CD4-positive, alpha-beta T cell treated with Interleukin-2 at 100 ng/mL for 4 hours (primary cell): ENCODE results near the gene PRR29.
"Not testable (repeated sequence)": the region's sequence is repeated elsewhere in the genome, so short reads cannot be mapped to it uniquely, and the experiment has no call there.

Source experiments
- DNase-seq: peaks from one replicate; pipeline ENCODE4 v3.0.0-alpha.2; 2020; ENCODE audit warnings: low spot score

The PRR29 gene

DNA sequence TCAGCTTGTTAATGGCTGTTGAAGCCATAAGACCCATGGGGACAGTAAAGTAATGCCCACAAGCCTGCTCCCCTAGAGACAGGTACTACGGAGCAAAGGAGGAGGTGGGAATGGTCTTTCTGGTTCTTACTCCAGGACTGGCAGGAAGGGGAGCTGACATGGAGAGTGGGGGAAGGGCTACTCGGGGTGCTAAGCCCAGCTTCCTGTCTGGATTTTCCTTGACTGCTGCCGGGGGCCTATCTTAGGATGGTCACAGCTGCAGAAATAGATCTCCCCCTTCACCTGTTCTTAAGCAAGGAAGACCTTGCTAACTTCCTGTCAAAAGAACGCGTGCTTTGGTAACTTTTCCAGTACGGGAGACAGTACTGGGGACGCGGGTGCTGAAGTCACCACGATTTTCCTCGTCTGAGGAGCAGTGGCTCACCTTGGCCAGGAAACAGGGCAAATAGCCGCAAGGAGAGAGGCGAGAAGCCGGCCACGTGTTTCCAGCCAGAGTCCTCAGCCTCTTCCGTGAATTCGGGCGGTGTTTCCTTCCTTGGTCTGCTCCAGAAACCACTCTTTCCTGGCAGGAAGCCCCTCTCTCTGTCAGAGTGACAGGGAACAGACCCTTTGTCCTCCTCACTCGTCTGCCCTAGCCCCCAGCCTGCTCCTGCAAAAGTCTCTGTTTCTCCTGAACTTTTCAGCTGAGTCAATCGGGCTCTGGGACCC is 656 bp upstream of the PRR29 start:
- DNase-seq = no peak

DNA sequence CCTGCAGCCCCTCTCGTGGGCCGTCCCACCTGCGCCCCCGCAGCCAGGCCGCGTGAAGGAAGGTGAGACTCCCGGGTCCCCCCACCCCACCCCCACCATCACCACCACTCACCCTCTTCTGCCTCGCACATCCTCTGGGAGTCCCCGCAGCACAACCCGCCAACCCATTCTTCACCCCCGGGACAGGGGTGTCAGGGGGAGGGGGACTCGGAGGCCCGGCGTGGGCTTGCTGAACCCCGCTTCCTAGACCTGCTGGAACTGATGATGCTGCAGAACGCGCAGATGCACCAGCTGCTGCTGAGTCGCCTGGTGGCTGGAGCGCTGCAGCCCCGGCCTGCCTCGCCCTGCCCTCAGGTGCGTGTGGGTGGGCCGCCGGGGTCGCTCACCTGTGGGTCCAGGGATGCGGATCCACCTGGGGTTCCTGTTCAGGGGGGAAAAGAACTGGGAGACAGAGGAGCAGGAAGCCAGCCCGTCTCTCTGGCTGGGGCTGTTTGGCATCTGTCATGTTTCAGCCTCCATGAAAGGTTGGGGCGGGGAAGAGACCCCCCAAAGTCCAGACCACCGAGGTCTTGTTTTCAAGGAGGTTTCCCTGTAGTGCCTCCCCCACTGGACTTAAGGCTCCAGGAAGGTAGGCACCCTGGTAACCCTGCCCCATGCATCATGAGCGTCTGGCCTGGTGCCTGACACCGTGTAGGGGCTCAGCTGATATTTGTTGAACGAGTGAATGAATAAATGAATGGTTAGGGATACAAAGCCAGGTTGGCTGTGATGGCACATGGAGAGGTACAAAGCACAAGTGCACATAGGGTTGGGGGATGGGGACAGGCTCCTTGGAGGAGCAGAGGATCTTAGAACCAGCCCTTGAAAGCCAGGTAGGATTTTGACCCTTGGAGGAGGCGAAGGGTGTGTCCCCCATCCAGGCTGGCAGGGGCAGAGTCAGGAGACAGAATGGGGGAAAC is 849 bp downstream of the PRR29 start:
- DNase-seq = peak; percentile 34

DNA sequence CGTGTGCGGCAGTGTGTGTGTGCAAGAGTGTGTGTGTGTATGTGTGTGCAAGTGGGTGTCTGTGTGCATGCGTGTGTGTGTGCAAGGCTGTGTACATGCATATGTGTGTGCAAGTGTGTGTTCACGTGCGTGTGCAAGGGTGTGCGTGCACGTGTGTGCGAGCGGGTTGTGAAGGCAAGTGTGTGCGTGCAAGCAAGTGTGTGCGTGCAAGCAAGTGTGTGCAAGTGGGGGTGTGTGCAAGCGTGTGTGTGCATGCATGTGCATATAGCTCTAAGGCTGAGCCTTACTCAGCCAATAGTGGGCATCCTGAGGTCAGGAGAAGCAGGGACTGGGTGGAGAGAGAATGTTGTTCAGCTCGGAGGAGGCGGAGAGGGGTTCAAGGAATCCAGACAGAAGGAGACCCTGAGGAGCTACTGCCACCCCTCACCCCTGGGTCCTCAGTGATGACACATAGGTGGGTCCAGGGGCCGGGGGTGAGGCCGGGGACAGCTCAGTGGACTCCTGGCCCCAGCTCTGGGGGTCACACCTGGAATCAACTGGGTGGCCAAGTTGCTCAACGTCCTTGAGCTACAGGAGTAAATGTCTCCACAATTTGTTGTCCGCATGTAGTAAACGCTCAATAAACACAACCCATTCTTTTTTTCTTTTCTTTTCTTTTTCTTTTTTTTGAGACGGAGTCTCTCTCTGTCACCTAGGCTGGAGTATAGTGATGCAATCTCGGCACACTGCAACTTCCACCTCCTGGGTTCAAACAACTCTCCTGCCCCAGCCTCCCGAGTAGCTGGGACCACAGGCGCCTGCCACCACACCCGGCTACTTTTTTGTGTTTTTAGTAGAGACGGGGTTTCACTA is 1.8 kb downstream of the PRR29 start:
- DNase-seq = no peak

DNA sequence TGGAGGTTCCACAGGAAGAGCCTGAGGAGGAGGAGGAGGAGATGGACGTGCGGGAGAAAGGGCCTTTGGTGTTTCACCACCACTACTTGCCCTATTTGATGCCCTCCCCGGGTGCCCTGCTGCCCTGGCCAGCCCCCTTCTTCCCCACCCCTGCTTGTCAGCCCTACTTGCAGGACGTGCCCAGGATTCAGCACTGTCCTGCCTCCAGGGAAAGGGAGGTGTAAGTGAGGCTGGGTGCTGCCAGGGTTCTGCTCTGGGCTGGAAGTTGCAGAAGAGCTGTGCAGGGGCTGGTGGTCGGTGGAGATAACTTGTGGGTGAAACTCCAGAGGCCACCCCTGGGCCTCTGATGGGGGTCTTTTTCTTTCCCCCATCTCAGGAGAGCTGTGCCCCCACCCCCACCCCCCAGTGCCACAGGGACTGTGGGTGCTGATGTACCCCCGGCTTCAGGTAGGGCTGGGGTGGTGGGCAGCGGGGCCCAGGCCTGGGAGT is 3.0 kb downstream of the PRR29 start:
- DNase-seq = no peak

DNA sequence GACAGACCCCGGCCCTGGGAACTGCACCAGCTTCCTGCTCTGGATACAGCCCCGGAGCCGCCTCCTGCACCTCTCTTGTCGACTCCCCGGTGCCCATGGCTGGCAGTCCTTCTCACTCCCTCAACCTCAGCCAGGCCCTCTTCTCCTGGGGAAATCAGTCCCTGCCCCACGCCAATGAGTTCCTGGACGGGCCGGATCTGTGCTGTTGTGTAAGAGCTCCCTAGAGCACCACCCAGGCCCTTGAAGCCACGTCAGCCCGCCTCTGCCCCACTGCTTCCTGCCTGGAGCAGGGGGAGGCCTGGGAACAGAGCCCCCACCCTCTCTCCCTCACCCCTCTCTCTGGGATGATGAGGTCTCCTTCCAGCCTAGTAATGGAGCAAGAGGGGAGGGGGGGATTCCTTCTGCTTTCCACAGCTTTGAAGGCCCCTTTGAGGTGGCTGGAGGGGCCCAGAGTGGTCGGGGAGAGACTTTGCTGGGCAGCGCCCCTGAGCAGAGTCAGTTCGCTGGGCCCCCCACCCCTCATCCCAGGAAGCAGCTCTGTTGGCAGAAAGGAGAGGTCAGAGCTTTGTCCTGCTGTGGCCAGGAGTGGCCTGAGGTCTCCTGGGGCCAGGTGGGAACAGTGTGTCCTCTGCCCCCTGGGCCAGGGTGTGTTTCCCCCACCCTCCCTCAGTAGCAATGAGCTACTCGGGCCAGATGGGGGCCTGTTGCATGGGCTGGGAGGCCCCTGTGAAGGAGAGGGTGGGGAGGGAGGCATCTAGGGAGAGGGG is 3.8 kb downstream of the PRR29 start:
- DNase-seq = no peak

DNA sequence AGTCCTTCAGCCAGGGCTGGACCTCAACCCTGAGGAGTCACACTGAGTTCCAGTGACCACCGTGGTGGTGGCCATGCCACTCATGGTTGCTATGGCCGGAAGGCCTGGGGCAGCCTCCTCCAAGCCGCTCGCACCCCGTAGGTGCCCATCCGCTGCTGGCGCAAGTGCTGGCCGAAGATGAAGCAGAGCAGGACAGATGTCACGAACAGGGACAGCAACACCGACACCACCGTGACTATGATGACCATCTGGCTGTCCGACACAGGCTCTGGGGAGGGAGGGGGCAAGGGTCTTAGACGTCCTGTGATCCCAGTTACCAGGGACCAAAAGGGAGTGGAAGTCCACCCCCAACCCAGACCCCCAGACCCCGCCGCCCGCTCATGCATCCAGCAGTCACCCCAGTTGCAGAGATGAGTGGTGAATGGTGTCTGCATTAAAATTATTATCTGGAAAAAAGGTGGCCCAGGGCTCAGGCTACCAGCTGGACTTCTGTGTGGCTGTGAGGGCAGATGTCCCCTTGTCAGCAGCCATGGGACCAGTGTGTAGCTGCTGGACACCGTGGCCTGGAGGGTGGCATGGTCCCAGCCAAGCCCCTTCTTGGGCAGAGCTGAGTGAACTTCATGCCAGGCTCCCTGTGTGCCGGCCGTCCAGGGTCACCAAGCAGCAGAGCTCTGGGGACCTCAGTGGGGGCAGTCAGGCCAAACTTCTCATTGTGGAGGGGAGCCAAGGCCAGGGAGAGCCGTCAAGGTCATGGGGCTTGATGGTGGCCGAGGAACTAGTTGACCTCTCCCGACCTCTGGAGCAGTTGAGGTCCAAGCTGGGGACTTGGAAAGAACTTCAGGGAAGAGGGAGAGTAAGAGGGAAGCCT is 4.7 kb downstream of the PRR29 start:
- DNase-seq = no peak

DNA sequence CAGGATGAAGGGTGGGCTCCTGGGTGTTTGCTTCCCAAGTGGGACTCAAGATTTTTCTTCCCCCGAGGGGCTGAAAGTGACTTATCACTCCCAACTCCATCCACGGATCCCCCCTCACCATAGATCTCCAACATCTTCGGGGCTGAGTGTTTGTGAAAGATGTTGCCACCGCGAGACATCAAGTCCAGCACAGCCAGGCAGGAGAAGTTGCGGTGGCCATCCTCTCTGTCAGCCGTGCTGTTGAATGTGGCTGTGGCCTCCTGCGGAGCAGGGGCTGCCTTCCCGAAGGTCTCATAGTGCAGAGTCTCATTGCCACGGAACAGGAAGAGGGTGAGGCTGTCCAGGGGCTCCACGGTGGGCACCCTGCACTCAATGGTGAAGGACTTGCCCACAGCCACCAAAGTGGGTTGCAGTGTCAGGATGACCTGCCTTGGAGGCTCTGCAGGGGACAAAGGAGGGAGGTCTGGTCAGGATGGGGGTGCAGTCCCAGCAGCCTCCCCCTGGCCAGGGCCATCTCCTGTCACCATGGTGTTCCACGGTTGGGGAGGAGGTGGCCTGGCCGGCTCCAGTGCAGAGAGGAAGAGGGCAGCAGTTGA is 5.5 kb downstream of the PRR29 start:
- no peak for DNase-seq

DNA sequence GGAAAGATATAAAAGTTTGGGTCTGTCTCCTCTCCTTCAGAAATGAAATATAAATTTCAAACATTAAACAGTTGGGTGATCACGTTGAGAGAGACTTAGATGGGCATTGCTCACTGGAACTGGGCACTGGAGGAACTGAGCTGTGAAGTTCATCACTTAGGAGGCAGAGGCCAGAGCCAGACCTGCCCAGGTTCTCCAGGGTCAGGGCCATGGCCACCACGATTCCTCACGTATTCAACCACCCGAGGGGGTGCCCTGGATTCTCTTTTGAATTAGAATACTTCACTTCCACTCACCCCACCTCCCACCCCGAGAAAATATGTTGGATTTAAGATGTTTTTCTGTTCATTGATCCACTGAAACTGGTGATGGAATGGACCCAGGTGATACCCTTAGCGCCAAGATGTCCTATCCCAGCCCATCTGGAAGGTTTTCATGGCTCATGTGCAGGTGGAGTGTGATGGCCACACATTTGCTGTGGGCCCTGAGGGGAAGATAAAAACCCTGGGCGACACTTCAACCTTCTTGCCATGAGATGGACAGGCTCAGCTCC is 6.1 kb downstream of the PRR29 start:
- no peak for DNase-seq

DNA sequence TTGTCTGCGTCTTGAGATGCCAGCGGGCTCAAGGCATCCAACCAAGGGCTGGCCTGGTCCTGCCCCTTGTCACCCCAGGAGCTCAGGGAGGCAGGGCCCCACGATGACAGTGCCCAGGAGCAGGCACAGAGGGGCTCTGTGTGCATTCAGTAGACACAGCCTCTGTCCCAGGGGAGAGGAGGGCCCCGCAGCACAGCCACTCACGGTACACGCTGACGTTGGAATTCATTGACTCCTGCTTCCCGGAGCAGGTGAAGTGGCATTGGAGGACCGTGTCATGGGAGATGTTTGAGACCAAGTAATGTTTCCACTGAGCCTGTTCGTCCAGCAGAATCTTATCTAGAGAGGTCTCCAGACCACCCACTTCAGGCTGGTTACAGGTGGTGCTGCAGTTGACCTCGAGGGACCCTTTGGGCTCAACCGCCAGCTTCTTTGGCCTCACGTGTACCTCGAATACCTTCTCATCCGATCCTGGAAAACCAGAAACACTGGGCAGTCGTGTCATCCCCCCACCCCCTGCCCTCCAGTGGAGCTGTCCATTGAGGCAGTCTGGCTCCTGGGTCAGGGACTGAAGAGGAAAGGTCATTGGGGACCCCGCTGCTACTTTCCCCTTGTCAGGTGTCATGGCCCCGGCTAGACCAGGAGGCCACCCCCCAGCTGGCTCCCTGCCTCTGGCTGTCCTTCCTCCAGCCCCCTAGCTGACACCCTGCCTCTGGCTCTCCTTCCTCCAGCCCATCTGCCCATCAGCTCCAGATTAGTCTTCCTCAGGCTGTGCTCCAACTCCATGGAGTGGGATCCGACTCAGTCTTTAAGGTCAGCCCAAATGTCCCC is 7.0 kb downstream of the PRR29 start:
- DNase-seq = no peak

DNA sequence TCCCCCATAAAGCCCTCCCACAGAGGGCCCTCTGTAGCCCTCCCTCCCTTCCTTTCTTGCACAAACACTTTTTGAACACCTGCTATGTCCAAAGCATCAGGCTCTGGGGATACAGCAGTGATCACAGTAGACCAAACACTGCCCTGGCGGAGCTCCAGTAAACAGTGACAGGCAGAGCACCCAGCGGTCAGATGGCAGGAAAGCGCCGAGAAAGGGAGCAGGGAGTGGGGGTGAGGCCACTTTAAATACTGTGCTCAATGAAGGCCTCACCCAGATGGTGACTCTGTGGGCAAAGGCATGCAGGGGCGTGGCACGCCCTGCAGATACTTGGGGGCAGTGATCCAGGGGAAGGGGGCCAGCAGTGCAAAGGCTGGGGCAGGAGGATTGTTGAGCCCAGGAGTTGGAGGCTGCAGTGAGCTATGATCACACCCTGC is 7.6 kb downstream of the PRR29 start:
- DNase-seq = no peak

DNA sequence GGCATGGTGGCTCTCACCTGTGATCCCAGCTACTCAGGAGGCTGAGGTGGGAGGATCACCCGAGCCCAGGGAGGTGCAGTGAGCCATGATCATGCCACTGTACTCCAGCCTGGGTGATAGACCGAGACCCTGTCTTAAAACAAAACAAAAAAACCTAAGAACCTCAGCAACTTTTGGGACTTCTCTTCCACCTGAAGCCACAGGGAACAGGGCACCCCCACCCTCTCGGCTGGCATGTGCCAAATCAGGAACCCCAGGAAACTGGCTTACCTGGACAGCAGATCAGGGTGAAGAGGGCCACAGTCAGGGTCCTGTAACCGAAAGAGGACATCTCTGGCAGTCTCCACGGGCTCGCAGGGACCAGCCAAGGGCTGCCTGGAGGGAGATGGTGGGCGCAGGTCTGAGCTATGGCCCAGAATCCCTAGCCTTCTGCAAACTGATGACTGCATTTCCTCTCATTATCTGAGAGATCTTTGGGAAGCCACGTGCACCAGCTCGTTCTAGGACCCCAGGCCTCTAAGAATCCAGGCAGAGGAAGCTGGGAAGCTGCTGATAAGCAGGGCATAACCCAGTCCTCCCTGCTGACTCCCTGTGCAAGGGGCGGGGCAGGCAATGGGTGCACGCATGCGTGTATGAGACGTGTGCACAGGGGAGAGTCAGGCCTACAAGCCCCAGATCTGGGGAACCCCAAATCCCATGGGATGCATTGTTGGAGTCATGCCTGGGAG is 8.4 kb downstream of the PRR29 start:
- DNase-seq = no peak

DNA sequence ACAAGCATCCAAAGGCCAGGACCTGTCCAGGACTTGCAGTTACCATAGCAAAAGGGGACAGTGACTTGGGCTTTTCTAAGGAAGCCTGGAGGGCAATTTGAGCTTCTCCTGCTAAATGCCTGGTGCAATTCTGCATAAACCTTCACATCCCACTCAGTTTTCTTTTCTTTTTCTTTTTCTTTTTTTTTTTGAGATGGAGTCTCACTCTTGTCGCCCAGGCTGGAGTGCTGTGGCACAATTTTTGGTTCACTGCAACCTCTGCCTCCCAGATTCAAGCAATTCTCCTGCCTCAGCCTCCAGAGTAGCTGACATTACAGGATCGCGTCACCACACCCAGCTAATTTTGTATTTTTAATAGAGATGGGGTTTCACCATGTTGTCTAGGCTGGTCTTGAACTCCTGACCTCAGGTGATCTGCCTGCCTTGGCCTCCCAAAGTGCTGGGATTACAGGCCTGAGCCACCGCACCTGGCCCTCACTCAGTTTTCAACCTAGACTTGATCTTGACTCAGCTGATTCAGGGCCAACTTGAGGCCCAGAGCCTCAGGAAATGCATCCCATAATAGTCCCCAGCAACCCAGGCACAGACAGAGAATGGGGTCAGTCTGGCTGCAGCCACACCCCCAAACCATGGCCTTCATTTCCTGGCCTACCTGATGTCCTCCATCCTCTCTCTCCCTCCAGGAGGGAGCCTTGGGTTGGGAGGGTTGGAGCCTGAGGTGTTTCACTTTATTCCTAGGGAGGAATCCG is 9.1 kb downstream of the PRR29 start:
- not testable (repeated sequence) for DNase-seq

DNA sequence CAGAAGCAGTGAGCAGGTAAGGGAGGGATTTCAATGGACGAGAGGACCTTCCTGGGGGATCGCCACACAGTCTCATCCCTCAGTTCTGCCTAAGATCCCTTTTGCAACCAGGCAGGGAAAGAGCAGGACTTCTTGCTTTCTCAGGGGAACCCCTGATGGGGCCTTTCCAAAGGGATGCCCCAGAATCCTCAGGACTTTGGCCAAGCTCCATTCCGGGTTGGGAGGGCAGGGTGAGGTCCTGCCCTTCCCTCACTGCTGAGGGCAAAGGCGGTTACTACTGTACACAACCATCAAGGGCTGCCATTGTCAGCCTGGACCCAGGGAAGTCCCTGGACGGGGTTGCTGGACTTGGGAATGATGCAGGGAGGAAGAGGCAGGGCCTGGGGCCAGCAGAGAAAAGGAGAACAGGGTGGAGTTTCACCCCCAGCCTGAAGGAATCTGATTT is 9.7 kb downstream of the PRR29 start:
- DNase-seq = no peak

DNA sequence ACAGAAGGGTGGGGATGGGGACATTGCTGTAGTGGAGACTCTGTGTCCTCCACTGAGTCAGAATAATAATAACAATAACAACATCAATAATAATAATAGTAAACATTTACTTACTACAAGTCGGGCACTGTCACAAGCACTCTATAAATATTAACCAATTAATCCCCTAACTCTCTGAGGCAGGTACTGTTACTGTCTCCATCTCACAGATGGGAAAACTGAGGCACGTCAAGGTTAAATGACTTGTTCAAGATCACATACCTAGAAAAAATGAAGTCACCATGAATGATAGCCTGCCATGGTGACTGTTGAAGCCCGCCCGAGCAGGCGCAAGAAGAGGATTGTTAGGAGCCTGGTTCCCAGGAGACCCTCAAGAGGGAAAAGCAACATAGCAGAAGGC is 10.2 kb downstream of the PRR29 start:
- no peak for DNase-seq

DNA sequence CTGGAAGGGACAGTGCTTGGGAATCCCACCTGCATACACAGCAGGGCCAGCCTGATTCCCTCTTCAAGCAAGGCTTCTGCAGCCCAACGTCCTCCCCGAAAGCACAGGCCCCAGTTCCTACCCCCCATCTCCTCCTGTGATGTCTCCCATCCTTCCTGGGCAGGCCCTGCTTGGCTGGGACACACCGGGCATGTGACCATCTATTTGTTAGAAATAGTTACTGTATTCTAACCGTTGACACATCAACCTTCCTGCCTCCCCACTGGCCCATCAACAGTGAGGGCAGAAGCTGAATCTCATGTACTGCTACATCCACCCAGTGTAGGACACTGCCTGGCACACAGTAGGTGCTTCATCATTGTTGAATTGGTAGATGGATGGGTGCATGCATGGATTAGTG is 10.7 kb downstream of the PRR29 start:
- no peak for DNase-seq

DNA sequence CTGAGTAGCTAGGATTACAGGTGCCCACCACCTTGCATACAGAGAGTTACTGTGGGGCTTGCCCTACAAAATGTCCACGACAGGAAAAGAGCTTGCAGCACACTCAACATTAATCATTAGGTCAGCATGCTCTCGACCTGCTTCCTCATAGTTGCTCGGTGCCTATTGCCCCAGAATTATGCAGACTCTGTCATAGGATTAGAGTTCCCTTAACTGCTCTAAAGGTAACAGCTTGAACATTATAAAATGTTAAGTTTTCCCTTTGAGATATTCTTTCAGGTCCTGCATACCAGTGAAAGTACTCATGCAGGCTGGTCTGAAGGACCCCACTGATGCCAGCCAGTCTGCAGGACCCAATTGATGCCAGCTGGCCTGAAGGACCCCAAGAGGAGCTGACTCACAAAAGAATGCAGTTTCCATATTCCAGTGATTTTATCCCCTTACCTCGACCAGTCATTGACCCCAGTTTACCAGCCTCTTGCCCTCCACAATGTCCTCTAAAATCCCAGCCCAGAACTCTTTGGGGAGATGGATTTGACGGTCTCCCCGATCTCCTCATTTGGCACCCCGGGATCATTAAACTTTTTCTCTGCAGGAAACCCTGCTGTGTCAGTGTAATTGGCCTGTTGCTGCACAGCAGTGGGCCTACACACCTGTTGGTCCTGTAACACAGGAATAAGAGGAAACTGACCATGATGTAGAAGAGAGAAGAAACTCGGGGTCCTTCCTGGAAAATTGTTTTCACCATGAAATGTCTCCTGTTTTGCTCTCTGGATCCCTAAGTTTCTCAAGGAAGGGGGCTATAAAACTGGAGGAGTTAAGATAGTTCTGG is 11.6 kb downstream of the PRR29 start:
- no peak for DNase-seq
